Sigmoid colon (tissue), 4 donors: ENCODE data around the gene SHLD2.

Experiments
- EP300 ChIP-seq, 4 donors: sonication (generic); formaldehyde crosslinking; IDR thresholded peaks; one replicate each; pipeline ENCODE4 v1.6.1; 2017; ENCODE audit warnings: antibody characterized with exemption in 4 of 4
- POLR2A ChIP-seq, 2 donors: fragments of 450-650 bp; IDR thresholded peaks; one replicate each; pipeline ENCODE4 v1.6.1; 2016; ENCODE audit warnings: antibody characterized with exemption in 2 of 2, mild to moderate bottlenecking in 2 of 2, moderate library complexity in 2 of 2
- TF ChIP-seq, protein P1 (sequence below), 4 experiments: fragments of 450-650 bp in 3 of 4; fragments of 200-600 bp in 1 of 4; IDR thresholded peaks; one replicate each; pipeline ENCODE4 v1.5.1; 2016 to 2019; ENCODE audit warnings: antibody characterized with exemption in 4 of 4, mild to moderate bottlenecking in 3 of 4, moderate library complexity in 2 of 4

DNA sequence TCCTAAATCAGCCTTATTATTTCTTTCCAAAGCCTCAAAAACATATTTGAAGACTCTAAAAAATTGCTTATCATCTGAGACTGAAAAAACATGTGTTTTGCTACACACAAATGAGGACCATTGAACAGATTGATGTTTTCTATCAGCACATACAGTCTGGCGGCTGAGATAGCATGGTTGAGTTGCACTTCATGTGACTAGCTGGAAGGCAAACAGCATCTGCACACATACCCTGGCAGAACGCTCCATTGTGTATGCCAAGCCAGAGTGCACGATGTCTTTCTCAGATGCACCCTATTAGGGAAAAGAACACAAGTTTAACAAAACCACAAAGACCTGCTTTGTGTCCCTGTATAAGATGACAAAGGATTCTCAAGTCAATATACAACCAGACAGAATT is 41.9 kb upstream of the SHLD2 start:
- TF ChIP-seq, protein P1, sequence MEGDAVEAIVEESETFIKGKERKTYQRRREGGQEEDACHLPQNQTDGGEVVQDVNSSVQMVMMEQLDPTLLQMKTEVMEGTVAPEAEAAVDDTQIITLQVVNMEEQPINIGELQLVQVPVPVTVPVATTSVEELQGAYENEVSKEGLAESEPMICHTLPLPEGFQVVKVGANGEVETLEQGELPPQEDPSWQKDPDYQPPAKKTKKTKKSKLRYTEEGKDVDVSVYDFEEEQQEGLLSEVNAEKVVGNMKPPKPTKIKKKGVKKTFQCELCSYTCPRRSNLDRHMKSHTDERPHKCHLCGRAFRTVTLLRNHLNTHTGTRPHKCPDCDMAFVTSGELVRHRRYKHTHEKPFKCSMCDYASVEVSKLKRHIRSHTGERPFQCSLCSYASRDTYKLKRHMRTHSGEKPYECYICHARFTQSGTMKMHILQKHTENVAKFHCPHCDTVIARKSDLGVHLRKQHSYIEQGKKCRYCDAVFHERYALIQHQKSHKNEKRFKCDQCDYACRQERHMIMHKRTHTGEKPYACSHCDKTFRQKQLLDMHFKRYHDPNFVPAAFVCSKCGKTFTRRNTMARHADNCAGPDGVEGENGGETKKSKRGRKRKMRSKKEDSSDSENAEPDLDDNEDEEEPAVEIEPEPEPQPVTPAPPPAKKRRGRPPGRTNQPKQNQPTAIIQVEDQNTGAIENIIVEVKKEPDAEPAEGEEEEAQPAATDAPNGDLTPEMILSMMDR (IDR thresholded peaks at IDR 0.05) = no peak
- no peak for TF ChIP-seq EP300 (IDR thresholded peaks at IDR 0.05)
- TF ChIP-seq POLR2A (IDR thresholded peaks at IDR 0.05) = no peak
